Measurements from ENCODE around the gene MRFAP1L1.

The MRFAP1L1 gene

GRCh38 chr4:6688879-6689505, 20.7 kb downstream of the MRFAP1L1 start:
- TF ChIP-seq L3MBTL2 (conservative IDR thresholded peaks at IDR 0.05), result peak; percentile 87
- no peak for TF ChIP-seq ARNT (IDR thresholded peaks at IDR 0.05)
- CTCF ChIA-PET, result interaction anchor here (1.7 kb wide), 1 partner anchor 12 kb away, joined by 6 read pairs; no protein-coding TSS in a partner anchor
- POLR2A ChIA-PET, result interaction anchor here (1.1 to 5.7 kb wide), 5 partner anchors 11 to 49 kb away, joined by 3 to 55 read pairs (median 4); partner anchors contain the start of gene MRFAP1
- peak; percentile 59 for DNase-seq (ENCODE audit: extremely low spot score)

DNA sequence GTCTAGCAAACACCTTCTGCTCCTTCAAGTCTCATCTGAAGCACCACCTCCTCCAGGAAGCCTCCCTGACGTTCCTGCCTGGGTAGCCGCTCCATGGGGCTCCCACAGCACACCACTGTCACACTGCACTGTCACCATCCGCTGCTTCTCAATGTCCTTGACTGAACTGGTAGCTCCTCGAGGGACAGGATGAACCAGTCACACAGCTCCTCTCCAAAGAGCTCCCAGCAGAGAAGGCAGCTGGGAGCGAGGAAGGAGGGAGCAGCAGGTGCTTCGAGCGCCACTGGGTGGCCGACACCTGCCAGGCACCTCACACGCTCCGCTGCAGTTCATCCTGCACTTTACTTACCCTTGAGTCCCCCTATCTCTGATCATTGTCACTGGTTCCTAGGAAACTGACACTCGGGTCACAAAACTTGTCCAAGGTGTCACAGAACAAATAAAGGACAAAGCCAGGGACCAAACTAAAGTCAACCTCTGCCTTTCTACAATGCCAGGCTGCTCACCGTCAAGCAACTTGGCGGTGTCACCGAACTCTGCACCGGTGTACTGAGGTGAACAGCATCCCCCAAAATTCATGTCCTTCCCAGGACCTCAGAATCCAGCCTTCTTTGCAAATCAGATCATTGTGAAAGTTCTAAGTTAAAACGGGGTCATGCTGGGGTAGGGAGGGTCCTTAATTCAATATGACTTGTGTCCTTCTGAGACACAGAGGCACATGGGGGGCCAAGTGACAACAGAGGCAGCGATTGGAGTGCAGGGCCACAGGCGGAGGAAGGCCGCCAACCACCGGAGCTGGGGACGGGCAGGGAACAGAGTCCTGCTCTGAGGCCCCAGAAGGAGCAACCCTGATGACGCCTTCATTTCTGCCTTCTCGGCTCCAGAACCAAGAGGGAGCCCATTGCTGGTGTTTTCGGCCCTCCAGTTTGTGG, 21.5 kb downstream of the MRFAP1L1 start:
- no peak for DNase-seq (ENCODE audit: extremely low spot score)
- CTCF ChIA-PET, result interaction anchor here (0.6 to 1.7 kb wide), 2 partner anchors 13 to 334 kb away, joined by 3 to 6 read pairs; no protein-coding TSS in a partner anchor
- POLR2A ChIA-PET, result interaction anchor here (1.1 to 5.7 kb wide), 5 partner anchors 10 to 114 kb away, joined by 3 to 55 read pairs (median 4); partner anchors contain the start of genes MAN2B2 and MRFAP1
- no peak for TF ChIP-seq ELF4 (IDR thresholded peaks at IDR 0.05)
- TF ChIP-seq, protein P1, sequence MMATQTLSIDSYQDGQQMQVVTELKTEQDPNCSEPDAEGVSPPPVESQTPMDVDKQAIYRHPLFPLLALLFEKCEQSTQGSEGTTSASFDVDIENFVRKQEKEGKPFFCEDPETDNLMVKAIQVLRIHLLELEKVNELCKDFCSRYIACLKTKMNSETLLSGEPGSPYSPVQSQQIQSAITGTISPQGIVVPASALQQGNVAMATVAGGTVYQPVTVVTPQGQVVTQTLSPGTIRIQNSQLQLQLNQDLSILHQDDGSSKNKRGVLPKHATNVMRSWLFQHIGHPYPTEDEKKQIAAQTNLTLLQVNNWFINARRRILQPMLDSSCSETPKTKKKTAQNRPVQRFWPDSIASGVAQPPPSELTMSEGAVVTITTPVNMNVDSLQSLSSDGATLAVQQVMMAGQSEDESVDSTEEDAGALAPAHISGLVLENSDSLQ (IDR thresholded peaks at IDR 0.05), result no peak
- 0 out of 2 replicates have a peak, but pooled peaks have one; percentile 33 for TF ChIP-seq HDGF (IDR thresholded peaks at IDR 0.05; ENCODE audit: borderline replicate concordance)
- TF ChIP-seq CTBP1 (IDR thresholded peaks at IDR 0.05; ENCODE audit: borderline replicate concordance), result no peak
- TF ChIP-seq FOXM1 (IDR thresholded peaks at IDR 0.05; ENCODE audit: borderline replicate concordance), result no peak

- no peak for DNase-seq (ENCODE audit: extremely low spot score)
- CTCF ChIA-PET, result interaction anchor here (0.6 kb wide), 1 partner anchor 30 kb away, joined by 3 read pairs; the partner anchor contains the start of gene BLOC1S4
- POLR2A ChIA-PET, result interaction anchor here (5.7 kb wide), 1 partner anchor 12 kb away, joined by 55 read pairs; a partner anchor contains a TSS
- TF ChIP-seq SUZ12 (IDR thresholded peaks at IDR 0.05) (no peak), NFRKB (IDR thresholded peaks at IDR 0.05) (no peak), FOXA1 (IDR thresholded peaks at IDR 0.05) (no peak), FOXK2 (IDR thresholded peaks at IDR 0.05) (no peak), SP1 (IDR thresholded peaks at IDR 0.05) (no peak), ARNT (IDR thresholded peaks at IDR 0.05) (no peak), L3MBTL2 (conservative IDR thresholded peaks at IDR 0.05) (no peak), FOXM1 (IDR thresholded peaks at IDR 0.05; ENCODE audit: borderline replicate concordance) (no peak), CTBP1 (IDR thresholded peaks at IDR 0.05; ENCODE audit: borderline replicate concordance) (no peak), TARDBP (IDR thresholded peaks at IDR 0.05) (no peak), LEF1 (IDR thresholded peaks at IDR 0.05; ENCODE audit: borderline replicate concordance) (no peak), ELF4 (IDR thresholded peaks at IDR 0.05) (no peak), ZNF384 (IDR thresholded peaks at IDR 0.05) (no peak), HDGF (IDR thresholded peaks at IDR 0.05; ENCODE audit: borderline replicate concordance) (no peak), BHLHE40 (IDR thresholded peaks at IDR 0.05; ENCODE audit: borderline replicate concordance) (no peak)
- TF ChIP-seq, protein P1 (IDR thresholded peaks at IDR 0.05), result no peak
These were observed 23.4 kb downstream of the MRFAP1L1 start for GRCh38 chr4:6686104-6686787.

GRCh38 chr4:6684656-6685055, 25.0 kb downstream of the MRFAP1L1 start:
- TF ChIP-seq ELF4 (IDR thresholded peaks at IDR 0.05), result no peak
- TF ChIP-seq FOXA1 (IDR thresholded peaks at IDR 0.05), result no peak
- no peak for TF ChIP-seq HDGF (IDR thresholded peaks at IDR 0.05; ENCODE audit: borderline replicate concordance)
- TF ChIP-seq TARDBP (IDR thresholded peaks at IDR 0.05), result no peak
- TF ChIP-seq ZNF384 (IDR thresholded peaks at IDR 0.05), result no peak
- no peak for TF ChIP-seq NFRKB (IDR thresholded peaks at IDR 0.05)
- no peak for TF ChIP-seq ARNT (IDR thresholded peaks at IDR 0.05)
- no peak for TF ChIP-seq L3MBTL2 (conservative IDR thresholded peaks at IDR 0.05)
- no peak for TF ChIP-seq CTBP1 (IDR thresholded peaks at IDR 0.05; ENCODE audit: borderline replicate concordance)
- CTCF ChIA-PET, result no interaction called here
- no peak for DNase-seq (ENCODE audit: extremely low spot score)
- POLR2A ChIA-PET, result interaction anchor here (0.8 to 2.8 kb wide), 4 partner anchors 8 to 11 kb away, joined by 3 to 14 read pairs (median 6); a partner anchor contains a TSS

GRCh38 chr4:6682862-6683590, 26.6 kb downstream of the MRFAP1L1 start:
- TF ChIP-seq NFRKB (IDR thresholded peaks at IDR 0.05), result no peak
- no peak for TF ChIP-seq BHLHE40 (IDR thresholded peaks at IDR 0.05; ENCODE audit: borderline replicate concordance)
- no peak for TF ChIP-seq HDGF (IDR thresholded peaks at IDR 0.05; ENCODE audit: borderline replicate concordance)
- no peak for TF ChIP-seq FOXK2 (IDR thresholded peaks at IDR 0.05)
- TF ChIP-seq FOXA1 (IDR thresholded peaks at IDR 0.05), result no peak
- ChIA-PET POLR2A (interaction anchor here (1.8 to 2.8 kb wide), 2 partner anchors 8 to 9 kb away, joined by 8 to 14 read pairs; a partner anchor contains a TSS), CTCF (interaction anchor here (0.6 to 0.7 kb wide), 2 partner anchors 108 to 574 kb away, joined by 3 to 4 read pairs; partner anchors contain the start of gene MAN2B2)
- no peak for DNase-seq (ENCODE audit: extremely low spot score)

Data from HEK293T (cell line).